Stomach (tissue), 9 donors: ENCODE results near the gene ATP6V1B1. TPM values are rescaled to one million over a fixed set of nuclear protein-coding genes. Genes with fewer than 3 reads are reported as not detected.
A peak's percentile ranks its signal among the peaks of the same experiment; 100 is the strongest.

Source experiments
- DNase-seq, 2 donors: peaks; one replicate each; pipeline versions ENCODE4 v3.0.0 to v3.0.0-alpha.2; 2013 to 2019
- H3K27ac ChIP-seq, 5 donors: fragments of 200-600 bp in 4 of 5; sonication (generic) in 4 of 5; one replicate each; pipeline ENCODE4 v1.5.1; 2013 to 2019; ENCODE audit warnings: mild to moderate bottlenecking in 1 of 5, moderate library complexity in 1 of 5
- H3K27me3 ChIP-seq, 3 donors: fragments of 200-600 bp; sonication (generic); one replicate each; pipeline ENCODE4 v1.5.1; 2017 to 2019; ENCODE audit warnings: mixed run types in 1 of 3
- H3K36me3 ChIP-seq, 4 donors: fragments of 200-600 bp; sonication (generic); 1 replicate in 3 of 4; 2 replicates in 1 of 4; pipeline ENCODE4 v1.5.1; 2016 to 2019
- H3K4me1 ChIP-seq, 4 donors: fragments of 200-600 bp; sonication (generic); one replicate each; pipeline ENCODE4 v1.5.1; 2016 to 2019
- H3K4me3 ChIP-seq, 4 donors: fragments of 200-600 bp; sonication (generic) in 3 of 4; one replicate each; pipeline ENCODE4 v1.5.1; 2016 to 2019; ENCODE audit warnings: mild to moderate bottlenecking in 1 of 4
- H3K9me3 ChIP-seq, 4 donors: fragments of 200-600 bp; sonication (generic); one replicate each; pipeline ENCODE4 v1.5.1; 2016 to 2019
- CTCF ChIP-seq, 7 experiments: fragments of 450-650 bp in 4 of 7; fragments of 200-600 bp in 3 of 7; sonication (generic) in 3 of 7; IDR thresholded peaks; one replicate each; pipeline ENCODE4 v1.5.1; 2016 to 2019; ENCODE audit warnings: antibody characterized with exemption in 7 of 7, control low read depth in 2 of 7, mild to moderate bottlenecking in 1 of 7
- EP300 ChIP-seq: sonication (generic); formaldehyde crosslinking; IDR thresholded peaks from one replicate; pipeline ENCODE4 v1.6.1; 2017; ENCODE audit warnings: antibody characterized with exemption
- POLR2A ChIP-seq, 4 donors: fragments of 450-650 bp; IDR thresholded peaks; one replicate each; pipeline ENCODE4 v1.6.1; 2016; ENCODE audit warnings: antibody characterized with exemption in 4 of 4, control low read depth in 2 of 4, mild to moderate bottlenecking in 1 of 4, moderate library complexity in 1 of 4
- POLR2AphosphoS5 ChIP-seq, 3 donors: sonication (generic); formaldehyde crosslinking; IDR thresholded peaks; one replicate each; pipeline ENCODE4 v1.6.1; 2016; ENCODE audit warnings: antibody characterized with exemption in 3 of 3
- WGBS, 5 donors: extraction: QIAGEN DNeasy Blood & Tissue Kit in 3 of 5; methylation state at CpG; one replicate each; pipeline versions ENCODE4 v1.1.5 to v1.1.7; 2013 to 2018; 5-methylcytosine and 5-hydroxymethylcytosine counted together
- intact Hi-C: fragments of 100-400 bp; cut with DNase I; formaldehyde crosslinking; loops from one replicate; pipeline ENCODE4 v1.15.1; 2023; ENCODE audit warnings: low total_unique reads
- polyA plus RNA-seq, 3 donors: library from polyadenylated mRNA; stranded (reverse); fragments of 200-250 nt; gene quantifications; one replicate each; pipeline ENCODE4 v1.2.3, GENCODE V29; 2013
- total RNA-seq, 5 donors: library from RNA; depleted of rRNA; stranded (reverse); fragments of >200 nt; gene quantifications; one replicate each; pipeline versions ENCODE4 v1.1.0 to v1.2.3, GENCODE V29; 2014 to 2016
- donor health status: healthy with polysubstance abuse.
- donor health status: Bipolar disorder and iron deficiency.
- donor health status: healthy.

Gene ATP6V1B1
- total and polyA plus RNA-seq, 8 donors, result 0.35 to 0.55 TPM; not detected in 6

- Histone ChIP-seq H3K27me3 (peaks cover 35 to 99% (median 75%) of the 10 kb centered on the region in 3 donors), H3K4me1 (peaks cover 22 to 27% (median 25%) of the 10 kb centered on the region in 4 donors), H3K4me3 (peak overlapping the region; percentile 11 to 54 (median 50)), H3K9me3 (peaks cover 0 to 2% (median under 1%) of the 10 kb centered on the region in 4 donors), H3K36me3 (no peaks in the 10 kb centered on the region), H3K27ac (no peak overlapping the region)
- 6 to 9% (median 8%) methylated on average over 27 of the region's 27 CpGs for WGBS, 5 donors
- no peak for DNase-seq
- no peak for TF ChIP-seq POLR2A (IDR thresholded peaks at IDR 0.05)
- intact Hi-C loops, result no loop called here
Observed at GRCh38 chr2:70888366-70888922, 47.3 kb upstream of the ATP6V1B1 start.

GRCh38 chr2:70888923-70889715 is 46.6 kb upstream of the ATP6V1B1 start:
- H3K4me1 ChIP-seq, result peaks cover 22 to 27% (median 25%) of the 10 kb centered on the region in 4 donors
- intact Hi-C loops, result no loop called here
- peak; percentile 23 to 44 for DNase-seq
- H3K36me3 ChIP-seq, result no peaks in the 10 kb centered on the region
- peak overlapping the region in 3 of 4 donors; percentile 11 to 23 (median 22) for H3K4me3 ChIP-seq
- H3K9me3 ChIP-seq, result no peaks in the 10 kb centered on the region
- peaks cover 34 to 99% (median 75%) of the 10 kb centered on the region in 3 donors for H3K27me3 ChIP-seq
- WGBS, 5 donors, result 6 to 16% (median 8%) methylated on average over 70 of the region's 70 CpGs
- TF ChIP-seq POLR2A (IDR thresholded peaks at IDR 0.05), result no peak
- no peak for TF ChIP-seq EP300
- TF ChIP-seq POLR2AphosphoS5 (IDR thresholded peaks at IDR 0.05), result no peak
- TF ChIP-seq CTCF (IDR thresholded peaks at IDR 0.05), result no peak
- no peak overlapping the region for H3K27ac ChIP-seq

DNA sequence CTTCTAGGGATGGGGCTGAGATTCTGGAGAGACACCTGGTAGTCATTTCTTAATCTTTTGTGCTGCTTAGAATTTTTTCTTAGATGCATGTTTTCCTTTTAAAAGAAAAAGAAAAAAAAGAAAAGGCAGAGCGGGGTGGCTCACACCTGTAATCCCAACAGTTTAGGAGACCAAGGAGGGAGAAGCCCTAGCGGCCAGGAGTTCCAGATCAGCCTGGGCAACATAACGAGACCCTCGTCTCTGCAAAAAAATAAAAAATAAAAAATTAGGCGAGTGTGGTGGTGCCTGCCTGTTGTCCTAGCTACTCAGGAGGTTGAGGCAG is 46.0 kb upstream of the ATP6V1B1 start:
- WGBS, 5 donors, result 30 to 50% (median 39%) methylated on average over 5 of the region's 5 CpGs

GRCh38 chr2:70890469-70891065 is 45.1 kb upstream of the ATP6V1B1 start:
- intact Hi-C loops, result no loop called here
- DNase-seq, result peak in 1 of 2 donors; percentile 7
- TF ChIP-seq CTCF (IDR thresholded peaks at IDR 0.05) (no peak), EP300 (no peak), POLR2AphosphoS5 (IDR thresholded peaks at IDR 0.05) (no peak), POLR2A (IDR thresholded peaks at IDR 0.05) (no peak)
- H3K27me3 ChIP-seq, result peaks cover 26 to 99% (median 76%) of the 10 kb centered on the region in 3 donors
- H3K36me3 ChIP-seq, result no peaks in the 10 kb centered on the region
- H3K9me3 ChIP-seq, result no peaks in the 10 kb centered on the region
- H3K4me3 ChIP-seq, result no peak overlapping the region
- 56 to 63% (median 61%) methylated on average over 5 of the region's 5 CpGs for WGBS, 5 donors
- H3K27ac ChIP-seq, result no peak overlapping the region
- H3K4me1 ChIP-seq, result peaks cover 22 to 27% (median 25%) of the 10 kb centered on the region in 4 donors

More for the DNA sequence above, 46.0 kb upstream of the ATP6V1B1 start:
- no peak for DNase-seq
- Histone ChIP-seq H3K9me3 (no peaks in the 10 kb centered on the region), H3K36me3 (no peaks in the 10 kb centered on the region), H3K4me1 (peaks cover 22 to 27% (median 25%) of the 10 kb centered on the region in 4 donors), H3K27me3 (peaks cover 32 to 99% (median 76%) of the 10 kb centered on the region in 3 donors), H3K27ac (no peak overlapping the region), H3K4me3 (no peak overlapping the region)
- intact Hi-C loops, result no loop called here
- TF ChIP-seq POLR2A (IDR thresholded peaks at IDR 0.05) (no peak), POLR2AphosphoS5 (IDR thresholded peaks at IDR 0.05) (no peak), CTCF (IDR thresholded peaks at IDR 0.05) (no peak), EP300 (no peak)
